Breast epithelium (tissue), 4 donors: ENCODE measurements around the gene C1S. TPM values are rescaled to one million over a fixed set of nuclear protein-coding genes. Genes with fewer than 3 reads are reported as not detected.
"Not testable (repeated sequence)": the region's sequence is repeated elsewhere in the genome, so short reads cannot be mapped to it uniquely, and the experiment has no call there.

Source experiments
- DNase-seq, 2 donors: peaks; one replicate each; pipeline ENCODE4 v3.0.0-alpha.2; 2019; ENCODE audit warnings: low spot score in 2 of 2
- H3K27ac ChIP-seq, 2 donors: fragments of 200-600 bp; sonication (generic) in 1 of 2; one replicate each; pipeline ENCODE4 v1.5.1; 2016 to 2019; ENCODE audit warnings: mild to moderate bottlenecking in 1 of 2
- H3K27me3 ChIP-seq, 2 donors: fragments of 200-600 bp; sonication (generic) in 1 of 2; one replicate each; pipeline versions ENCODE4 v1.5.1 to v1.6.0; 2017 to 2019; ENCODE audit warnings: control low read depth in 1 of 2, mild to moderate bottlenecking in 1 of 2
- H3K36me3 ChIP-seq: fragments of 200-600 bp; one replicate; pipeline ENCODE4 v1.5.1; 2019
- H3K4me1 ChIP-seq, 2 donors: fragments of 200-600 bp; sonication (generic); one replicate each; pipeline ENCODE4 v1.5.1; 2016 to 2019; ENCODE audit warnings: control low read depth in 1 of 2
- H3K4me3 ChIP-seq, 3 donors: fragments of 200-600 bp; sonication (generic); 1 replicate in 2 of 3; 2 replicates in 1 of 3; pipeline ENCODE4 v1.5.1; 2016 to 2019; ENCODE audit warnings: mild to moderate bottlenecking in 3 of 3, moderate library complexity in 2 of 3
- H3K9me3 ChIP-seq, 2 donors: fragments of 200-600 bp; sonication (generic) in 1 of 2; one replicate each; pipeline ENCODE4 v1.5.1; 2016 to 2019; ENCODE audit warnings: control low read depth in 1 of 2
- POLR2A ChIP-seq: fragments of 450-650 bp; IDR thresholded peaks from one replicate; pipeline ENCODE4 v1.6.1; 2016; ENCODE audit warnings: antibody characterized with exemption, mild to moderate bottlenecking, moderate library complexity
- POLR2AphosphoS5 ChIP-seq, 3 donors: sonication (generic); formaldehyde crosslinking; IDR thresholded peaks; one replicate each; pipeline ENCODE4 v1.6.1; 2017; ENCODE audit warnings: antibody characterized with exemption in 3 of 3
- intact Hi-C: fragments of 100-400 bp; cut with DNase I; formaldehyde crosslinking; loops from one replicate; pipeline ENCODE4 v1.15.1; 2023; ENCODE audit warnings: low total_unique reads
- total RNA-seq, 3 donors: library from RNA; depleted of rRNA; stranded (reverse); fragments of >200 nt; gene quantifications; one replicate each; pipeline ENCODE4 v1.1.0, GENCODE V29; 2016
- TF ChIP-seq, protein P1 (sequence below), 3 donors: fragments of 450-650 bp; IDR thresholded peaks; one replicate each; pipeline ENCODE4 v1.5.1; 2016 to 2017; ENCODE audit warnings: antibody characterized with exemption in 3 of 3, mild to moderate bottlenecking in 3 of 3, moderate library complexity in 3 of 3

Gene C1S
- total RNA-seq, 3 donors from 2014 or later, result 307 to 959 (median 622) TPM

GRCh38 chr12:7045913-7046312 lies 14.6 kb upstream of the C1S start:
- no peaks in the 10 kb centered on the region for H3K27me3 ChIP-seq
- no peak for TF ChIP-seq POLR2A
- TF ChIP-seq, protein P1, sequence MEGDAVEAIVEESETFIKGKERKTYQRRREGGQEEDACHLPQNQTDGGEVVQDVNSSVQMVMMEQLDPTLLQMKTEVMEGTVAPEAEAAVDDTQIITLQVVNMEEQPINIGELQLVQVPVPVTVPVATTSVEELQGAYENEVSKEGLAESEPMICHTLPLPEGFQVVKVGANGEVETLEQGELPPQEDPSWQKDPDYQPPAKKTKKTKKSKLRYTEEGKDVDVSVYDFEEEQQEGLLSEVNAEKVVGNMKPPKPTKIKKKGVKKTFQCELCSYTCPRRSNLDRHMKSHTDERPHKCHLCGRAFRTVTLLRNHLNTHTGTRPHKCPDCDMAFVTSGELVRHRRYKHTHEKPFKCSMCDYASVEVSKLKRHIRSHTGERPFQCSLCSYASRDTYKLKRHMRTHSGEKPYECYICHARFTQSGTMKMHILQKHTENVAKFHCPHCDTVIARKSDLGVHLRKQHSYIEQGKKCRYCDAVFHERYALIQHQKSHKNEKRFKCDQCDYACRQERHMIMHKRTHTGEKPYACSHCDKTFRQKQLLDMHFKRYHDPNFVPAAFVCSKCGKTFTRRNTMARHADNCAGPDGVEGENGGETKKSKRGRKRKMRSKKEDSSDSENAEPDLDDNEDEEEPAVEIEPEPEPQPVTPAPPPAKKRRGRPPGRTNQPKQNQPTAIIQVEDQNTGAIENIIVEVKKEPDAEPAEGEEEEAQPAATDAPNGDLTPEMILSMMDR (IDR thresholded peaks at IDR 0.05), result no peak
- TF ChIP-seq POLR2AphosphoS5 (IDR thresholded peaks at IDR 0.05), result no peak
- H3K36me3 ChIP-seq, result no peaks in the 10 kb centered on the region
- H3K4me1 ChIP-seq, result no peaks in the 10 kb centered on the region
- H3K4me3 ChIP-seq, result no peak overlapping the region
- no peak overlapping the region for H3K27ac ChIP-seq
- H3K9me3 ChIP-seq, result no peaks in the 10 kb centered on the region
- intact Hi-C loops, result loop anchor here (5.0 kb wide), 1 partner anchor 931 kb away; no protein-coding TSS in a partner anchor
- DNase-seq, result no peak

DNA sequence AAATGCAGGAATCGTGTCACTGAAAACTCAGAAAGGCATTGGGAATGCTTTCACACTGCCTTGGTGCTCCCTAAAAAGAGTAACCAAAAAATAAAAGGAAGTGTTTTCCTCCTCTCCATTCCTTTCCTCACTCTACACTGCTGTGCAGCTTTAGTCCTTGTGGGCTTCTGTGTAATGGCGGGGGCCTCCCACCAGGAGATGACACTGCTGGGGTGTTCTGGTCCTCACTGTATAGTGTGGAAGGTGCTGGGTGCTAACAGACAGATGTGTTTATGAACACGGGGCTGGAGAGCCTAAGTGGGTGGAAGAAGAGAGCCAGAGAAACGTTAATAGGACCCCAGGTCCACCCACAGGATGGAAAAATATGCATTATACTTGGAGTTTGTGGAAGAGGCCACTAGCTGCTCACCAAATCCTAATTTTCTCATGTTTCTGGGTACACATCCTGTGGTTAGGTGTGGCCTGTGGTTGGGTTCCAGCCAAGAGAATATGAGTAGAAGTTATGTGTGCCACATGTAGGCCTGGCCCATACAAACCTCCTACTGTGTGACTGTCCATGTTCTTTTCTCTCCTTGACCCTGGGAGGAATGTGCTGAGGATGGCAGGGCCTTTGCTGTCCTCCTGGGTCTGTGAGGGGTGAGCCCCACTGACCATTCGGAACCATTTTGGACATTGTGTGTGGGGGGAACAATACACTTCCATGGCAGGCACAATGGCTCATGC lies 14.0 kb upstream of the C1S start:
- no peaks in the 10 kb centered on the region for H3K36me3 ChIP-seq
- no peak for TF ChIP-seq POLR2AphosphoS5 (IDR thresholded peaks at IDR 0.05)
- no peak for TF ChIP-seq POLR2A
- TF ChIP-seq, protein P1 (IDR thresholded peaks at IDR 0.05), result no peak
- H3K27me3 ChIP-seq, result no peaks in the 10 kb centered on the region
- H3K4me3 ChIP-seq, result no peak overlapping the region
- intact Hi-C loops, result loop anchor here (5.0 kb wide), 1 partner anchor 931 kb away; no protein-coding TSS in a partner anchor
- no peak overlapping the region for H3K27ac ChIP-seq
- no peaks in the 10 kb centered on the region for H3K9me3 ChIP-seq
- no peaks in the 10 kb centered on the region for H3K4me1 ChIP-seq
- no peak for DNase-seq

- Histone ChIP-seq H3K27me3 (no peaks in the 10 kb centered on the region), H3K36me3 (no peaks in the 10 kb centered on the region), H3K9me3 (no peaks in the 10 kb centered on the region), H3K4me1 (no peaks in the 10 kb centered on the region), H3K27ac (no peak overlapping the region), H3K4me3 (no peak overlapping the region)
- no peak for DNase-seq
- intact Hi-C loops, result loop anchor here (5.0 kb wide), 1 partner anchor 930 kb away; no protein-coding TSS in a partner anchor
- TF ChIP-seq, protein P1 (IDR thresholded peaks at IDR 0.05), result no peak
- TF ChIP-seq POLR2AphosphoS5 (IDR thresholded peaks at IDR 0.05) (no peak), POLR2A (no peak)
Measured at GRCh38 chr12:7047306-7047705, 13.2 kb upstream of the C1S start.

GRCh38 chr12:7049445-7049951 lies 11.0 kb upstream of the C1S start:
- not testable (repeated sequence) for H3K36me3 ChIP-seq, H3K4me1 ChIP-seq, DNase-seq, H3K4me3 ChIP-seq, H3K27me3 ChIP-seq, H3K9me3 ChIP-seq, H3K27ac ChIP-seq
- intact Hi-C loops, result loop anchor here (5.0 kb wide), 1 partner anchor 928 kb away; no protein-coding TSS in a partner anchor

GRCh38 chr12:7049973-7050372 lies 10.5 kb upstream of the C1S start:
- H3K4me1 ChIP-seq, H3K27me3 ChIP-seq, H3K36me3 ChIP-seq, H3K9me3 ChIP-seq, DNase-seq, H3K4me3 ChIP-seq, H3K27ac ChIP-seq: not testable (repeated sequence)
- intact Hi-C loops, result loop anchor here (5.0 kb wide), 1 partner anchor 927 kb away; no protein-coding TSS in a partner anchor

DNA sequence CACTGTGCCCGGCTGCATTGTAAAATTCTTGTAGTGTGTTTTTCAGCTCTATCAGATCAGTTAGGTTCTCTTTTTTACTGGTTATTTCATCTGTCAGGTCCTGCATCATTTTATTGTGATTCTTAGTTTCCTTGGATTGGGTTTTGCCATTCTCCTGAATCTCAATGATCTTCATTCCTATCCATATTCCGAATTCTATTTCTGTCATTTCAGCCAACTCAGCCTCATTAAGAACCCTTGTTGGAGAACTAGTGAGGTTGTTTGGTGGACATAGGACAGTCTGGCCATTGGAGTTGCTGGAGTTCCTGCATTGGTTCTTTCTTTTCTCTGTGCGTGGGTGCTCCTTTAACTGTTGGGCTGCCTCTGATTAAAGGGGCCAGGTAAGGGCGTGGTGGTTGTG lies 5.6 kb upstream of the C1S start:
- H3K4me1 ChIP-seq, result no peaks in the 10 kb centered on the region
- H3K4me3 ChIP-seq, result no peak overlapping the region
- no peaks in the 10 kb centered on the region for H3K27me3 ChIP-seq
- no peaks in the 10 kb centered on the region for H3K36me3 ChIP-seq
- intact Hi-C loops, result no loop called here
- no peaks in the 10 kb centered on the region for H3K9me3 ChIP-seq
- TF ChIP-seq POLR2AphosphoS5 (IDR thresholded peaks at IDR 0.05), result no peak
- no peak for TF ChIP-seq POLR2A
- TF ChIP-seq, protein P1 (IDR thresholded peaks at IDR 0.05), result no peak
- H3K27ac ChIP-seq, result no peak overlapping the region
- DNase-seq, result no peak

- H3K27ac ChIP-seq, H3K4me1 ChIP-seq, H3K36me3 ChIP-seq, intact Hi-C loops, H3K27me3 ChIP-seq, DNase-seq, H3K4me3 ChIP-seq, H3K9me3 ChIP-seq: not testable (repeated sequence)
Measured at GRCh38 chr12:7055736-7056135, 4.8 kb upstream of the C1S start.
